ENCODE data around the gene FRMD7. TPM values are rescaled to one million over a fixed set of nuclear protein-coding genes. Genes with fewer than 3 reads are reported as not detected.

The FRMD7 gene
- total and polyA plus RNA-seq, 10 of the 15 experiments (the other 5 are each of a cell fraction or from before 2014, with no cell fraction given) = 0.03 to 0.94 TPM; not detected in 8

- H3K27ac ChIP-seq (ENCODE audit: control insufficient read depth, insufficient read depth) = no peak overlapping the region
- H4K20me1 ChIP-seq (ENCODE audit: control insufficient read depth, insufficient read depth) = no peaks in the 10 kb centered on the region
- no peak for TF ChIP-seq TBL1XR1 (IDR thresholded peaks at IDR 0.05; ENCODE audit: low read depth, low read length)
- peak; percentile 45 for TF ChIP-seq PBX3 (IDR thresholded peaks at IDR 0.05; ENCODE audit: insufficient replicate concordance, low read depth, low read length)
- TF ChIP-seq, protein P1, sequence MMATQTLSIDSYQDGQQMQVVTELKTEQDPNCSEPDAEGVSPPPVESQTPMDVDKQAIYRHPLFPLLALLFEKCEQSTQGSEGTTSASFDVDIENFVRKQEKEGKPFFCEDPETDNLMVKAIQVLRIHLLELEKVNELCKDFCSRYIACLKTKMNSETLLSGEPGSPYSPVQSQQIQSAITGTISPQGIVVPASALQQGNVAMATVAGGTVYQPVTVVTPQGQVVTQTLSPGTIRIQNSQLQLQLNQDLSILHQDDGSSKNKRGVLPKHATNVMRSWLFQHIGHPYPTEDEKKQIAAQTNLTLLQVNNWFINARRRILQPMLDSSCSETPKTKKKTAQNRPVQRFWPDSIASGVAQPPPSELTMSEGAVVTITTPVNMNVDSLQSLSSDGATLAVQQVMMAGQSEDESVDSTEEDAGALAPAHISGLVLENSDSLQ (IDR thresholded peaks at IDR 0.05) = peak; percentile 76
- intact Hi-C loops (cut with micrococcal nuclease; ENCODE audit: unreplicated experiment) = no loop called here
- H3K4me2 ChIP-seq (ENCODE audit: control insufficient read depth, insufficient read depth) = no peak overlapping the region
- no TSS peak for BruUV-seq (replicated peaks)
- DNase-seq (ENCODE audit: low read depth, low spot score) = no peak
- H3K4me1 ChIP-seq (ENCODE audit: control insufficient read depth, insufficient read depth, low read length) = no peaks in the 10 kb centered on the region
- H2AFZ ChIP-seq (ENCODE audit: control insufficient read depth, low read depth, low read length) = no peak overlapping the region
- 6% methylated on average over 1 of the region's 1 CpG for WGBS (ENCODE audit: insufficient coverage, insufficient replicate concordance, low lambda C conversion rate, missing lambda C conversion rate)
- no peak overlapping the region for H3K9ac ChIP-seq (ENCODE audit: control insufficient read depth, insufficient read depth, low read length)
- POLR2A ChIA-PET = no interaction called here
- CTCF ChIA-PET = interaction anchor here (0.9 kb wide), 1 partner anchor 73 kb away, joined by 3 read pairs; the partner anchor contains the start of gene RAP2C
- FAIRE-seq = no peak
- H3K36me3 ChIP-seq (ENCODE audit: control insufficient read depth in 2 of 2, insufficient read depth in 2 of 2, low read length in 1 of 2) = no peaks in the 10 kb centered on the region
- H3K9me3 ChIP-seq (replicated peaks; ENCODE audit: control insufficient read depth, insufficient read depth, low read length) = no peaks in the 10 kb centered on the region
- peaks cover 0 to 2% of the 10 kb centered on the region in 2 experiments; a peak in 1 of 4 replicates for H3K27me3 ChIP-seq (replicated peaks in 1 of 2; ENCODE audit: control insufficient read depth in 2 of 2, insufficient read depth in 2 of 2, low read length in 1 of 2)
- peak; percentile 54; the same call in 2 of the 3 replicates for ATAC-seq
- H3K4me3 ChIP-seq = no peak overlapping the region
- RAD21 ChIA-PET (ENCODE audit: unreplicated experiment) = interaction anchor here (0.6 to 2.1 kb wide), 2 partner anchors 54 to 86 kb away, joined by 3 to 5 read pairs; no protein-coding TSS in a partner anchor
- in situ Hi-C loops (cut with MboI) = no loop called here
- SMC1A ChIA-PET (ENCODE audit: uncharacterized antibody, unreplicated experiment) = interaction anchor here (0.7 to 0.8 kb wide), 2 partner anchors 25 to 1708 kb away, joined by 3 to 4 read pairs; no protein-coding TSS in a partner anchor
- H3K79me2 ChIP-seq (ENCODE audit: control insufficient read depth, insufficient read depth, low read length) = no peaks in the 10 kb centered on the region
These were observed 18.6 kb upstream of the FRMD7 start for GRCh38 chrX:132146456-132146855.

- intact Hi-C loops (cut with micrococcal nuclease; ENCODE audit: unreplicated experiment) (no loop called here), in situ Hi-C loops (cut with MboI) (no loop called here)
- Histone ChIP-seq H3K27ac (ENCODE audit: control insufficient read depth, insufficient read depth) (no peak overlapping the region), H3K4me3 (no peak overlapping the region), H3K4me2 (ENCODE audit: control insufficient read depth, insufficient read depth) (no peak overlapping the region), H3K79me2 (ENCODE audit: control insufficient read depth, insufficient read depth, low read length) (no peaks in the 10 kb centered on the region), H3K36me3 (ENCODE audit: control insufficient read depth in 2 of 2, insufficient read depth in 2 of 2, low read length in 1 of 2) (no peaks in the 10 kb centered on the region), H4K20me1 (ENCODE audit: control insufficient read depth, insufficient read depth) (no peaks in the 10 kb centered on the region), H3K9me3 (replicated peaks; ENCODE audit: control insufficient read depth, insufficient read depth, low read length) (no peaks in the 10 kb centered on the region), H3K27me3 (replicated peaks in 1 of 2; ENCODE audit: control insufficient read depth in 2 of 2, insufficient read depth in 2 of 2, low read length in 1 of 2) (no peaks in the 10 kb centered on the region), H2AFZ (ENCODE audit: control insufficient read depth, low read depth, low read length) (no peak overlapping the region), H3K9ac (ENCODE audit: control insufficient read depth, insufficient read depth, low read length) (no peak overlapping the region), H3K4me1 (ENCODE audit: control insufficient read depth, insufficient read depth, low read length) (no peaks in the 10 kb centered on the region)
- ChIA-PET POLR2A (no interaction called here), CTCF (no interaction called here), SMC1A (ENCODE audit: uncharacterized antibody, unreplicated experiment) (no interaction called here), RAD21 (ENCODE audit: unreplicated experiment) (no interaction called here)
- FAIRE-seq = no peak
- no peak for ATAC-seq
- DNase-seq (ENCODE audit: low read depth, low spot score) = no peak
- 69% methylated on average over 2 of the region's 2 CpGs for WGBS (ENCODE audit: insufficient coverage, insufficient replicate concordance, low lambda C conversion rate, missing lambda C conversion rate)
- BruUV-seq (replicated peaks) = no TSS peak
- TF ChIP-seq BCL11A (IDR thresholded peaks at IDR 0.05; ENCODE audit: low read depth, low read length) (no peak), HDAC6 (IDR thresholded peaks at IDR 0.05; ENCODE audit: unreplicated experiment) (no peak), BCLAF1 (IDR thresholded peaks at IDR 0.05) (no peak), ZNF24 (IDR thresholded peaks at IDR 0.05) (no peak), RCOR1 (conservative IDR thresholded peaks at IDR 0.05; ENCODE audit: low read depth, low read length) (no peak)
- TF ChIP-seq, protein P1 (IDR thresholded peaks at IDR 0.05) = no peak
- TF ChIP-seq, protein P2, sequence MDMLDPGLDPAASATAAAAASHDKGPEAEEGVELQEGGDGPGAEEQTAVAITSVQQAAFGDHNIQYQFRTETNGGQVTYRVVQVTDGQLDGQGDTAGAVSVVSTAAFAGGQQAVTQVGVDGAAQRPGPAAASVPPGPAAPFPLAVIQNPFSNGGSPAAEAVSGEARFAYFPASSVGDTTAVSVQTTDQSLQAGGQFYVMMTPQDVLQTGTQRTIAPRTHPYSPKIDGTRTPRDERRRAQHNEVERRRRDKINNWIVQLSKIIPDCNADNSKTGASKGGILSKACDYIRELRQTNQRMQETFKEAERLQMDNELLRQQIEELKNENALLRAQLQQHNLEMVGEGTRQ (IDR thresholded peaks at IDR 0.05; ENCODE audit: borderline replicate concordance, low read depth, low read length) = no peak
These were observed 16.2 kb upstream of the FRMD7 start for GRCh38 chrX:132144061-132144460.
